Endothelial cell of umbilical vein (primary cell): ENCODE results near the gene REPS1.

Experiments used
- EZH2 ChIP-seq: IDR thresholded peaks from 2 replicates; pipeline ENCODE4 v1.6.1; 2012; ENCODE audit warnings: borderline replicate concordance, low read depth, mild to moderate bottlenecking, moderate library complexity, low read length, inconsistent platforms; ENCODE audit not compliant: severe bottlenecking
- JUN ChIP-seq: IDR thresholded peaks from 2 replicates; pipeline ENCODE4 v1.6.1; 2011; ENCODE audit warnings: borderline replicate concordance, low read depth; ENCODE audit not compliant: insufficient read length, insufficient read depth
- POLR2A ChIP-seq: IDR thresholded peaks from 2 replicates; pipeline ENCODE4 v1.6.1; 2012; ENCODE audit warnings: low read depth, mild to moderate bottlenecking, control low read depth, low read length
- POLR2AphosphoS5 ChIP-seq: IDR thresholded peaks from 2 replicates; pipeline ENCODE4 v1.6.1; 2012; ENCODE audit warnings: low read depth, mild to moderate bottlenecking, control low read depth, low read length, moderate library complexity; ENCODE audit not compliant: insufficient read depth
- TF ChIP-seq, protein P1 (sequence below), 2 donors: IDR thresholded peaks; 1 replicate in 1 of 2; 2 replicates in 1 of 2; pipeline ENCODE4 v1.5.1; 2011; ENCODE audit warnings: low read length in 2 of 2, mild to moderate bottlenecking in 2 of 2, moderate library complexity in 2 of 2, control low read depth in 1 of 2, inconsistent platforms in 1 of 2, low read depth in 1 of 2; ENCODE audit not compliant: insufficient read depth in 1 of 2; ENCODE audit errors: extremely low read depth in 1 of 2

DNA sequence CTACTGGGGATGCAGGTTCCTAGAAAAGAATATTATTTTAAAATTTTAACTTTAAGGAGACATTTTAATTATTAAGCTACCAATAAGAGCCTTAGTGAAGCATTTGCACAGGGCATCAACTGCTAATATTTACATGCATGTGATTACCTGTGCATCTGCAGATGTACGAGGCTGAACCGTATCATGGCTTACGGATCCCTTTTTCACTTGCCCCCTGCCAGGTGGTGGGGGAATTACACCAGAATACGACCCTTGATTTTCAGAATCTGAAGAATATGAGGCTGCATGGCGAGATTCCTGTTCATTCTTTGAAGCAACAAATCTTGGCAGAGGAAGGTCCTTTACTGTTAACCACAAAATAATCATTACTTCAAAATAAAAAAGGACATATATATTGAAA is 42.7 kb downstream of the REPS1 start:
- TF ChIP-seq JUN = no peak
- TF ChIP-seq, protein P1, sequence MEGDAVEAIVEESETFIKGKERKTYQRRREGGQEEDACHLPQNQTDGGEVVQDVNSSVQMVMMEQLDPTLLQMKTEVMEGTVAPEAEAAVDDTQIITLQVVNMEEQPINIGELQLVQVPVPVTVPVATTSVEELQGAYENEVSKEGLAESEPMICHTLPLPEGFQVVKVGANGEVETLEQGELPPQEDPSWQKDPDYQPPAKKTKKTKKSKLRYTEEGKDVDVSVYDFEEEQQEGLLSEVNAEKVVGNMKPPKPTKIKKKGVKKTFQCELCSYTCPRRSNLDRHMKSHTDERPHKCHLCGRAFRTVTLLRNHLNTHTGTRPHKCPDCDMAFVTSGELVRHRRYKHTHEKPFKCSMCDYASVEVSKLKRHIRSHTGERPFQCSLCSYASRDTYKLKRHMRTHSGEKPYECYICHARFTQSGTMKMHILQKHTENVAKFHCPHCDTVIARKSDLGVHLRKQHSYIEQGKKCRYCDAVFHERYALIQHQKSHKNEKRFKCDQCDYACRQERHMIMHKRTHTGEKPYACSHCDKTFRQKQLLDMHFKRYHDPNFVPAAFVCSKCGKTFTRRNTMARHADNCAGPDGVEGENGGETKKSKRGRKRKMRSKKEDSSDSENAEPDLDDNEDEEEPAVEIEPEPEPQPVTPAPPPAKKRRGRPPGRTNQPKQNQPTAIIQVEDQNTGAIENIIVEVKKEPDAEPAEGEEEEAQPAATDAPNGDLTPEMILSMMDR (IDR thresholded peaks at IDR 0.05; ENCODE audit: extremely low read depth in 1 of 2, insufficient read depth in 1 of 2, low read depth in 1 of 2, low read length in 2 of 2) = no peak
- no peak for TF ChIP-seq EZH2
- TF ChIP-seq POLR2A = no peak
- TF ChIP-seq POLR2AphosphoS5 = no peak
